Hepatocyte (in vitro differentiated cells): ENCODE measurements around the gene DNAAF3.

Experiments
- EZH2 ChIP-seq: fragments of 200-600 bp; sonication (generic); IDR thresholded peaks from 2 replicates; pipeline ENCODE4 v1.6.1; 2016; ENCODE audit warnings: antibody characterized with exemption, mild to moderate bottlenecking, borderline replicate concordance
- TF ChIP-seq, protein P1 (sequence below): fragments of 200-600 bp; sonication (generic); IDR thresholded peaks from 2 replicates; pipeline ENCODE4 v1.5.1; 2016; ENCODE audit warnings: antibody characterized with exemption, mild to moderate bottlenecking; ENCODE audit not compliant: poor library complexity

DNA sequence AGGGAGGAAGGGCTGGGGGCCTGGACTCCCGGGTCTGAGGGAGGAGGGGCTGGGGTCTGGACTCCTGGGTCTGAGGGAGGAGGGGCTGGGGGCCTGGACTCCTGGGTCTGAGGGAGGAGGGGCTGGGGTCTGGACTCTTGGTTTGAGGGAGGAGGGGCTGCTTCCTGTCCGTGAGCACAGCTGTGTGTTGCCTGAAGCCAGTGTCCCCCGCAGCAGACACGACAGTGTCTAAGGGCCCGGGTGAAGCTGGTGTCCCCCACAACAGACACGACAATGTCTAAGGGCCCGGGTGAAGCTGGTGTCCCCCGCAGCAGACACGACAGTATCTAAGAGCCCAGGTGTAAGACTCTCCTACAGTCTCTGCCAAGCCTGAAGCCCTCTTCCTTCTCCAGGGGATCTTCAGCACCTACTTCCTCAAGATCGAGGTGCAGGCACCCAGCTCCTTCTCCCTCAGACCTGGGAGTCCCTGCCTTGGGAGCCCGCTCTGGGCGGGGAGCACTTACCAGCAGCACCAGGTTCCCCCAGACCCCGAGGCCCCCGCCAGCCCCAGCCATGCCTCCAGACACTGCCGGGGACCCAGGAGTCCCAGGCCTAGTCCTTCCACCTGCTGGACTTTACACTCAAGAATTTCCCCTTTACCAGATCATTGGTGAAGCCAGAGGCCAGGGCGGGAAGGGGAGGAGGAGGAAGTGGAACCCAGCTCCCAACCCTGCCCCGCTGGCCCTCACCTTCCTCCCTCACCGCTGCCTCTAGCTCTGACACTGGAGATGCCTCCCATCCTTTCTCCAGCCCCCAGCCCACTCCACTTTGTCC lies 42.7 kb upstream of the DNAAF3 start, which contains the start of gene PTPRH:
- TF ChIP-seq, protein P1, sequence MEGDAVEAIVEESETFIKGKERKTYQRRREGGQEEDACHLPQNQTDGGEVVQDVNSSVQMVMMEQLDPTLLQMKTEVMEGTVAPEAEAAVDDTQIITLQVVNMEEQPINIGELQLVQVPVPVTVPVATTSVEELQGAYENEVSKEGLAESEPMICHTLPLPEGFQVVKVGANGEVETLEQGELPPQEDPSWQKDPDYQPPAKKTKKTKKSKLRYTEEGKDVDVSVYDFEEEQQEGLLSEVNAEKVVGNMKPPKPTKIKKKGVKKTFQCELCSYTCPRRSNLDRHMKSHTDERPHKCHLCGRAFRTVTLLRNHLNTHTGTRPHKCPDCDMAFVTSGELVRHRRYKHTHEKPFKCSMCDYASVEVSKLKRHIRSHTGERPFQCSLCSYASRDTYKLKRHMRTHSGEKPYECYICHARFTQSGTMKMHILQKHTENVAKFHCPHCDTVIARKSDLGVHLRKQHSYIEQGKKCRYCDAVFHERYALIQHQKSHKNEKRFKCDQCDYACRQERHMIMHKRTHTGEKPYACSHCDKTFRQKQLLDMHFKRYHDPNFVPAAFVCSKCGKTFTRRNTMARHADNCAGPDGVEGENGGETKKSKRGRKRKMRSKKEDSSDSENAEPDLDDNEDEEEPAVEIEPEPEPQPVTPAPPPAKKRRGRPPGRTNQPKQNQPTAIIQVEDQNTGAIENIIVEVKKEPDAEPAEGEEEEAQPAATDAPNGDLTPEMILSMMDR: no peak
- no peak for TF ChIP-seq EZH2
